Sigmoid colon (tissue), 7 donors: ENCODE results near the gene PDZRN3. TPM values are rescaled to one million over a fixed set of nuclear protein-coding genes. Genes with fewer than 3 reads are reported as not detected.
A peak's percentile ranks its signal among the peaks of the same experiment; 100 is the strongest.

ENCODE experiments used
- DNase-seq: peaks from one replicate; pipeline ENCODE4 v3.0.0-alpha.2; 2019
- H3K27ac ChIP-seq, 4 donors: fragments of 200-600 bp; sonication (generic); one replicate each; pipeline ENCODE4 v1.5.1; 2016 to 2019; ENCODE audit warnings: mild to moderate bottlenecking in 1 of 4
- H3K27me3 ChIP-seq, 3 donors: fragments of 200-600 bp; sonication (generic); one replicate each; pipeline ENCODE4 v1.5.1; 2019; ENCODE audit warnings: mild to moderate bottlenecking in 1 of 3
- H3K36me3 ChIP-seq, 4 donors: fragments of 200-600 bp; sonication (generic); one replicate each; pipeline ENCODE4 v1.5.1; 2016 to 2019
- H3K4me1 ChIP-seq, 4 donors: fragments of 200-600 bp; sonication (generic); one replicate each; pipeline ENCODE4 v1.5.1; 2017 to 2019
- H3K4me3 ChIP-seq, 4 donors: fragments of 200-600 bp; sonication (generic); one replicate each; pipeline ENCODE4 v1.5.1; 2017 to 2019; ENCODE audit warnings: mild to moderate bottlenecking in 2 of 4, moderate library complexity in 1 of 4
- H3K9me3 ChIP-seq, 4 donors: fragments of 200-600 bp in 3 of 4; sonication (generic) in 3 of 4; one replicate each; pipeline versions ENCODE4 v1.5.1 to v1.6.1; 2013 to 2019
- EP300 ChIP-seq, 4 donors: sonication (generic); formaldehyde crosslinking; IDR thresholded peaks; one replicate each; pipeline ENCODE4 v1.6.1; 2017; ENCODE audit warnings: antibody characterized with exemption in 4 of 4
- POLR2A ChIP-seq, 2 donors: fragments of 450-650 bp; IDR thresholded peaks; one replicate each; pipeline ENCODE4 v1.6.1; 2016; ENCODE audit warnings: antibody characterized with exemption in 2 of 2, mild to moderate bottlenecking in 2 of 2, moderate library complexity in 2 of 2
- POLR2AphosphoS5 ChIP-seq, 4 donors: sonication (generic); formaldehyde crosslinking; IDR thresholded peaks; one replicate each; pipeline ENCODE4 v1.6.1; 2017; ENCODE audit warnings: antibody characterized with exemption in 4 of 4
- WGBS, 2 donors: extraction: QIAGEN DNeasy Blood & Tissue Kit; methylation state at CpG; one replicate each; pipeline ENCODE4 v1.1.7; 2013; 5-methylcytosine and 5-hydroxymethylcytosine counted together
- intact Hi-C: fragments of 100-400 bp; cut with DNase I; formaldehyde crosslinking; loops from one replicate; pipeline ENCODE4 v1.15.1; 2023
- polyA plus RNA-seq, 3 donors: library from polyadenylated mRNA; stranded (reverse); fragments of 200-250 nt; gene quantifications; one replicate each; pipeline ENCODE4 v1.2.3, GENCODE V29; 2013
- total RNA-seq, 4 donors: library from RNA; depleted of rRNA; stranded (reverse); fragments of >200 nt; gene quantifications; one replicate each; pipeline ENCODE4 v1.1.0, GENCODE V29; 2016
- TF ChIP-seq, protein P1 (sequence below), 4 experiments: fragments of 450-650 bp in 3 of 4; fragments of 200-600 bp in 1 of 4; IDR thresholded peaks; one replicate each; pipeline ENCODE4 v1.5.1; 2016 to 2019; ENCODE audit warnings: antibody characterized with exemption in 4 of 4, mild to moderate bottlenecking in 3 of 4, moderate library complexity in 2 of 4
- donor health status: healthy with polysubstance abuse.
- donor health status: Bipolar disorder and iron deficiency.
- donor health status: healthy.

Gene PDZRN3
- total and polyA plus RNA-seq, 7 donors, result 7.2 to 209 (median 172) TPM

DNA sequence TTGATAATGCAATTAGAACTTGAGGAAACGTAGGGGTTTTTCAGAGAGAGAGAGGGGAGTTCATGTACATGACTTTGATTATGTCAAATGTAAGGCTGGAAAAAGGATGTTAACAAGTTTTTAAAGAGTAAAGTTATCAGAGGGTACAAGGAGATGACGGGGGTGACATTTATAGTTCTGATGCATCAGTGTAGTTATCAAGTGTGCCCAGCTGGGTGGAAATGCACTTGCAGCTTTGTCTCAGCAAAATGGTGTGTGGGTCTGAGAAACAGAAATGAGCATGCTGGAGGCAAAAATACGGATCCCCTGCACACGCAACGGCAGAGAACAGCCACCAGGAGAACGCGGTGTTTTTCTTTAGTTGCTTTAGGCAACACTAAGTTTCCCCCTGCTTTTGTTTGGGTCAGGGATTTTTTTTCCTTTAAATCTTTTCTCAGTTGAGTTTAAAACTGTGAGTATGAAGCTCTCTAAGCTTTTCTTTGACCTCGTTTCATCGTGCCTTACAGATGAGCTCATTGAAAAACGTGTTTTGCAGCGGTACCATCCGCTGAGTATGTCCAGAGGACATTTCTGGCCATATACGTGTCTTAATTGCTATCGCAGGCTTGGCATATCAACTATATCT is 205.4 kb downstream of the PDZRN3 start:
- Histone ChIP-seq H3K36me3 (no peaks in the 10 kb centered on the region), H3K27ac (peak overlapping the region; percentile 70 to 81 (median 78)), H3K27me3 (no peaks in the 10 kb centered on the region), H3K4me3 (peak overlapping the region in 1 of 4 donors; percentile 29), H3K4me1 (peaks cover 0 to 88% (median 70%) of the 10 kb centered on the region in 4 donors), H3K9me3 (no peaks in the 10 kb centered on the region)
- DNase-seq, result no peak
- TF ChIP-seq EP300 (IDR thresholded peaks at IDR 0.05) (peak in 1 of 4 donors; percentile 20), POLR2A (IDR thresholded peaks at IDR 0.05) (no peak), POLR2AphosphoS5 (IDR thresholded peaks at IDR 0.05) (peak; percentile 51 to 77 (median 70))
- TF ChIP-seq, protein P1, sequence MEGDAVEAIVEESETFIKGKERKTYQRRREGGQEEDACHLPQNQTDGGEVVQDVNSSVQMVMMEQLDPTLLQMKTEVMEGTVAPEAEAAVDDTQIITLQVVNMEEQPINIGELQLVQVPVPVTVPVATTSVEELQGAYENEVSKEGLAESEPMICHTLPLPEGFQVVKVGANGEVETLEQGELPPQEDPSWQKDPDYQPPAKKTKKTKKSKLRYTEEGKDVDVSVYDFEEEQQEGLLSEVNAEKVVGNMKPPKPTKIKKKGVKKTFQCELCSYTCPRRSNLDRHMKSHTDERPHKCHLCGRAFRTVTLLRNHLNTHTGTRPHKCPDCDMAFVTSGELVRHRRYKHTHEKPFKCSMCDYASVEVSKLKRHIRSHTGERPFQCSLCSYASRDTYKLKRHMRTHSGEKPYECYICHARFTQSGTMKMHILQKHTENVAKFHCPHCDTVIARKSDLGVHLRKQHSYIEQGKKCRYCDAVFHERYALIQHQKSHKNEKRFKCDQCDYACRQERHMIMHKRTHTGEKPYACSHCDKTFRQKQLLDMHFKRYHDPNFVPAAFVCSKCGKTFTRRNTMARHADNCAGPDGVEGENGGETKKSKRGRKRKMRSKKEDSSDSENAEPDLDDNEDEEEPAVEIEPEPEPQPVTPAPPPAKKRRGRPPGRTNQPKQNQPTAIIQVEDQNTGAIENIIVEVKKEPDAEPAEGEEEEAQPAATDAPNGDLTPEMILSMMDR (IDR thresholded peaks at IDR 0.05), result peak in 2 of 4 experiments; percentile 18 to 30
- WGBS, 2 donors, result 76 to 82% methylated on average over 14 of the region's 14 CpGs
- intact Hi-C loops, result no loop called here

DNA sequence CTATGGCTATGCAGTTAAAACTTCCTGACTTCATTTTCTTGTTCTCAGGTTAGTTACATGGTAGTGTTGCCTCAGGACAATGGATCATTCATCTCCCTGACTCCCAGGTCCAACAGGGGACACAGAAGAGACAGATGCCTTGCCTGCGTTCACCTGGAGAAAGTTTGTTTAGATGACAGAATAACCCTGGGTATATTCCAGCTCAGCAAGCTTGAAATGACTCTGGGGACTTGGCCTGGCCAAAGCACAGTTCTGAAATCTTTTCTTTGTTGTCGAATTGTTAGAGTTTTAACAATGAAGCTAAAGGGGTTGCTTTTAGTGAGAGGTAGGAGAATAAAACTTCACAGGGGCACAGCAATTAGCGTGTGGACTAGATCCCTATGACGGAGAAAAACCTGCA is 206.1 kb downstream of the PDZRN3 start:
- WGBS, 2 donors, result 68 to 72% methylated on average over 4 of the region's 4 CpGs
- Histone ChIP-seq H3K36me3 (no peaks in the 10 kb centered on the region), H3K4me1 (peaks cover 0 to 88% (median 66%) of the 10 kb centered on the region in 4 donors), H3K4me3 (no peak overlapping the region), H3K27ac (peak overlapping the region; percentile 70 to 81 (median 78)), H3K9me3 (no peaks in the 10 kb centered on the region), H3K27me3 (no peaks in the 10 kb centered on the region)
- TF ChIP-seq EP300 (IDR thresholded peaks at IDR 0.05) (no peak), POLR2A (IDR thresholded peaks at IDR 0.05) (no peak), POLR2AphosphoS5 (IDR thresholded peaks at IDR 0.05) (no peak)
- TF ChIP-seq, protein P1 (IDR thresholded peaks at IDR 0.05), result no peak
- DNase-seq, result no peak
- intact Hi-C loops, result no loop called here

DNA sequence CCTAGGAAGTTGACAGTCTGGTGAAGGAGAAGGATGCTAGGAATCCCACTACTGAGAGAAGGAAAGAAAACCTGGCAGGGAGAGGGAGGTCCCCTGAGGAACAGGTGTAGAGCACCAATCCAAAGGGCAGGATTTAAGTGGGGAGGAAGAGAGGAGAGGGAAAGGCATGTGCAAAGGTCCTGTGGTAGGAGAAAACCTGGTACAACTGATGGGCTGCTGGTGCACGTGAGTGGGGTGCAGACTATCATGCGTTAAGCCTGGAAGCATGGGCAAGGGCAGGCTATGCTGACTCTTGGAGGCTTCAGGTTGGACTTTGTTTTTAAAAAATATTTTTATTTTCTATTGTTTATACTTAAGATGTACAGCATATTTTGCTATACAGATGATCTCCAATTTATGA is 209.6 kb downstream of the PDZRN3 start:
- WGBS, 2 donors, result 93 to 94% methylated on average over 2 of the region's 2 CpGs
- H3K36me3 ChIP-seq, result no peaks in the 10 kb centered on the region
- H3K27ac ChIP-seq, result peak overlapping the region in 1 of 4 donors; percentile 25
- H3K4me1 ChIP-seq, result peaks cover 0 to 90% (median 59%) of the 10 kb centered on the region in 4 donors
- DNase-seq, result no peak
- TF ChIP-seq EP300 (IDR thresholded peaks at IDR 0.05), result no peak
- TF ChIP-seq POLR2AphosphoS5 (IDR thresholded peaks at IDR 0.05), result no peak
- TF ChIP-seq POLR2A (IDR thresholded peaks at IDR 0.05), result no peak
- TF ChIP-seq, protein P1 (IDR thresholded peaks at IDR 0.05), result no peak
- H3K27me3 ChIP-seq, result no peaks in the 10 kb centered on the region
- H3K4me3 ChIP-seq, result no peak overlapping the region
- intact Hi-C loops, result no loop called here
- H3K9me3 ChIP-seq, result no peaks in the 10 kb centered on the region

DNA sequence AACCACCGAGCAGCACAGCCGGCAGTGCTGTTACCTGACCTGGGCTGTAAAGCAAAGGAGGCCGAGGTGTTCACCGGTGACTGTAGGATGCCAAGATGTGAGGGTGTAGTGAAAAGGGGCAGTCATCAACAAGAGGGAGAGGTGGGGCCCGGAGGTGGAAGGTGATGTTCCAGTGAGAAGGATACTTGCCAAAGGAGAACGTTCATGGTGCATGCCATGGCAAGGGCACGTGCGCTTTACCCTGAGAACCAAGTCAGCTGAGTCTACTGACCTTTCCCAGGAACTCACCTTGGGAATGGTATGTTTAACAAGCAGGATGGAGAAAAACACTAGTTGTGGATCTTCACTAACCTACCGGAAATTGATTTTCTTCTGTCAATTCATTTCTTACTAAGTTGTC is 211.1 kb downstream of the PDZRN3 start:
- Histone ChIP-seq H3K36me3 (no peaks in the 10 kb centered on the region), H3K27ac (peak overlapping the region in 2 of 4 donors; percentile 25 to 26), H3K4me1 (peaks cover 0 to 90% (median 59%) of the 10 kb centered on the region in 4 donors), H3K9me3 (no peaks in the 10 kb centered on the region), H3K4me3 (no peak overlapping the region), H3K27me3 (no peaks in the 10 kb centered on the region)
- intact Hi-C loops, result no loop called here
- 94 to 95% methylated on average over 9 of the region's 9 CpGs for WGBS, 2 donors
- no peak for DNase-seq
- TF ChIP-seq POLR2AphosphoS5 (IDR thresholded peaks at IDR 0.05) (no peak), POLR2A (IDR thresholded peaks at IDR 0.05) (no peak), EP300 (IDR thresholded peaks at IDR 0.05) (no peak)
- TF ChIP-seq, protein P1 (IDR thresholded peaks at IDR 0.05), result no peak
